GM20000 (cell line): Measurements from ENCODE around the gene SYT3.
"Not testable (repeated sequence)": the region's sequence is repeated elsewhere in the genome, so short reads cannot be mapped to it uniquely, and the experiment has no call there.

Experiments
- DNase-seq: peaks from one replicate; pipeline ENCODE4 v3.0.0; 2012; ENCODE audit warnings: low spot score
- CTCF ChIP-seq: IDR thresholded peaks from 2 replicates; pipeline ENCODE4 v1.5.1; 2012; ENCODE audit warnings: mild to moderate bottlenecking, control low read depth; ENCODE audit errors: extremely low read depth, missing control alignments

The SYT3 gene

GRCh38 chr19:50580970-50581634 lies 58.6 kb downstream of the SYT3 start:
- no peak for TF ChIP-seq CTCF
- no peak for DNase-seq

- DNase-seq, result no peak
- no peak for TF ChIP-seq CTCF
Measured at GRCh38 chr19:50580240-50580639, 59.4 kb downstream of the SYT3 start.

- DNase-seq, result not testable (repeated sequence)
Measured at GRCh38 chr19:50576769-50577168, 62.9 kb downstream of the SYT3 start.

DNA sequence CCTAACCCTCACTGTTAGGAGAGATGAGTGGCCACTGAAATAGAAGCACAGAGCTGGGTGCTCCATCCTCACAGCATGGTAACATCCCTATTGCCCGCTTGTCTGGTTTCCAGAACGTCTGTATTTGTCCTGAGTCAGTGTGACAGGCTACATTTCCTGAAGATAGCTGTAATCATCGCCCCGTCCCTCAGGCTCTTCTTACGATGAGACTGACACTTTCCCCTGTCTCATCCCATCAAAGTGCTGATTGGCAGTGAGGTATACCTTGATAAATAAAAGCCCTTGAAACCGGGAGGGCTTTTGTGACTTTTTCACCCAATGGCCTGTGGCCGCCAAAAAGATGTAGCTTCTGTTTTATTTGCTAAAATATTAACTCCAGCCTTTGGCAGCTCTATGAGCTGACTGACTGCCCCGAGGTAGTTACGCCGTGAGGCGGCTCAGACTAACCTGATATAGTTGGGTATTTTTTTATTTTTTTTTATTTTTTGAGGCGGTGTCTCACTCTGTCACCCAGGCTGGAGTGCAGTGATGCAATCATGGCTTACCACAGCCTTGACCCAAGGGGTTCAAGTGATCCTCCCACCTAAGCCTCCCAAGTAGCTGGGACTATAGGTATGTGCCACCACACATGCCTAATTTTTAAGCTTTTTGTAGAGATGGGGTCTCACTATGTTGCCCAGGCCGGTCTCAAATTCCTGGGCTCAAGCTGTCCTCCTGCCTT lies 65.8 kb downstream of the SYT3 start:
- TF ChIP-seq CTCF, result no peak
- DNase-seq, result no peak
